ENCODE data around the gene CCDC102B. TPM values are rescaled to one million over a fixed set of nuclear protein-coding genes. Genes with fewer than 3 reads are reported as not detected.

CCDC102B gene
- total RNA-seq, 1 donor from 2014 or later, result 8.2 TPM

- no peak for TF ChIP-seq CTCF (IDR thresholded peaks at IDR 0.05; ENCODE audit: unreplicated experiment)
- DNase-seq (ENCODE audit: low spot score), result no peak
- Mint-ChIP-seq H3K4me3 (ENCODE audit: unreplicated experiment) (no peak overlapping the region), H3K27ac (ENCODE audit: unreplicated experiment) (no peak overlapping the region), H3K36me3 (ENCODE audit: low read depth, unreplicated experiment) (no peaks in the 10 kb centered on the region), H3K27me3 (ENCODE audit: unreplicated experiment) (no peaks in the 10 kb centered on the region), H3K9me3 (ENCODE audit: unreplicated experiment) (no peaks in the 10 kb centered on the region), H3K4me1 (ENCODE audit: unreplicated experiment) (no peaks in the 10 kb centered on the region)
These were observed 20.7 kb downstream of the CCDC102B start for GRCh38 chr18:68818584-68818983.

- no peaks in the 10 kb centered on the region for H3K9me3 Mint-ChIP-seq (ENCODE audit: unreplicated experiment)
- no peak for TF ChIP-seq CTCF (IDR thresholded peaks at IDR 0.05; ENCODE audit: unreplicated experiment)
- H3K4me1 Mint-ChIP-seq (ENCODE audit: unreplicated experiment), result no peaks in the 10 kb centered on the region
- no peaks in the 10 kb centered on the region for H3K36me3 Mint-ChIP-seq (ENCODE audit: low read depth, unreplicated experiment)
- H3K4me3 Mint-ChIP-seq (ENCODE audit: unreplicated experiment), result no peak overlapping the region
- no peaks in the 10 kb centered on the region for H3K27me3 Mint-ChIP-seq (ENCODE audit: unreplicated experiment)
- H3K27ac Mint-ChIP-seq (ENCODE audit: unreplicated experiment), result no peak overlapping the region
- no peak for DNase-seq (ENCODE audit: low spot score)
These were observed 25.0 kb downstream of the CCDC102B start for GRCh38 chr18:68822926-68823325.

- no peaks in the 10 kb centered on the region for H3K27me3 Mint-ChIP-seq (ENCODE audit: unreplicated experiment)
- no peaks in the 10 kb centered on the region for H3K4me1 Mint-ChIP-seq (ENCODE audit: unreplicated experiment)
- DNase-seq (ENCODE audit: low spot score), result no peak
- no peak for TF ChIP-seq CTCF (IDR thresholded peaks at IDR 0.05; ENCODE audit: unreplicated experiment)
- H3K4me3 Mint-ChIP-seq (ENCODE audit: unreplicated experiment), result no peak overlapping the region
- no peaks in the 10 kb centered on the region for H3K9me3 Mint-ChIP-seq (ENCODE audit: unreplicated experiment)
- no peak overlapping the region for H3K27ac Mint-ChIP-seq (ENCODE audit: unreplicated experiment)
- H3K36me3 Mint-ChIP-seq (ENCODE audit: low read depth, unreplicated experiment), result no peaks in the 10 kb centered on the region
These were observed 28.2 kb downstream of the CCDC102B start for GRCh38 chr18:68826121-68826520.

- no peak for TF ChIP-seq CTCF (IDR thresholded peaks at IDR 0.05; ENCODE audit: unreplicated experiment)
These were observed 32.6 kb downstream of the CCDC102B start for GRCh38 chr18:68830256-68831045.

GRCh38 chr18:68833756-68834155, 35.9 kb downstream of the CCDC102B start:
- H3K27ac Mint-ChIP-seq (ENCODE audit: unreplicated experiment), result no peak overlapping the region
- DNase-seq (ENCODE audit: low spot score), result no peak
- no peaks in the 10 kb centered on the region for H3K9me3 Mint-ChIP-seq (ENCODE audit: unreplicated experiment)
- no peaks in the 10 kb centered on the region for H3K4me1 Mint-ChIP-seq (ENCODE audit: unreplicated experiment)
- no peaks in the 10 kb centered on the region for H3K27me3 Mint-ChIP-seq (ENCODE audit: unreplicated experiment)
- TF ChIP-seq CTCF (IDR thresholded peaks at IDR 0.05; ENCODE audit: unreplicated experiment), result no peak
- no peaks in the 10 kb centered on the region for H3K36me3 Mint-ChIP-seq (ENCODE audit: low read depth, unreplicated experiment)
- H3K4me3 Mint-ChIP-seq (ENCODE audit: unreplicated experiment), result no peak overlapping the region

More at GRCh38 chr18:68830256-68831045, 32.6 kb downstream of the CCDC102B start:
- Mint-ChIP-seq H3K36me3 (ENCODE audit: low read depth, unreplicated experiment) (no peaks in the 10 kb centered on the region), H3K4me1 (ENCODE audit: unreplicated experiment) (no peaks in the 10 kb centered on the region), H3K27me3 (ENCODE audit: unreplicated experiment) (no peaks in the 10 kb centered on the region), H3K9me3 (ENCODE audit: unreplicated experiment) (no peaks in the 10 kb centered on the region), H3K27ac (ENCODE audit: unreplicated experiment) (no peak overlapping the region), H3K4me3 (ENCODE audit: unreplicated experiment) (no peak overlapping the region)
- DNase-seq (ENCODE audit: low spot score), result no peak
